ENCODE measurements around the gene DNAJC5.
"Not testable (repeated sequence)": the region's sequence is repeated elsewhere in the genome, so short reads cannot be mapped to it uniquely, and the experiment has no call there.

The DNAJC5 gene

GRCh38 chr20:63915471-63915870, 20.5 kb downstream of the DNAJC5 start:
- DNase-seq: no peak

DNA sequence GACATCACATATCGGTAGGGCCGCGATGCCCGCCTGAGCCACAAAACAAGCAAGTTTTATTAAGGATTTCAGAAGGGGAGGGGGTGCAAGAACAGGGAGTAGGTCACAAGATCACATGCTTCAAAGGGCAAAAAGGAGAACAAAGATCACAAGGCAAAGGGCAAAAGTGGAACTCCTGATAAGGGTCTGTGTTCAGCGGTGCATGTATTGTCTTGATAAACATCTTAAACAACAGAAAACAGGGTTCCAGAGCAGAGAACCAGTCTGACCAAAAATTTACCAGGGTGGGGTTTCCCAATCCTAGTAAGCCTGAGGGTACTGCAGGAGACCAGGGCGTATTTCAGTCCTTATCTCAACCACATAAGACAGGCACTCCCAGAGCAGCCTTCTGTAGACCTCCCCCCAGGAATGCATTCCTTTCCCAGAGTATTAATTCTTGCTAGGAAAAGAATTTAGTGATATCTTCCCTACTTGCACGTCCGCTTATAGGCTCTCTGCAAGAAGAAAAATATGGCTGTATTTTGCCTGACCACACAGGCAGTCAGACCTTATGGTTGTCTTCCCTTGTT, 21.5 kb downstream of the DNAJC5 start:
- not testable (repeated sequence) for DNase-seq

GRCh38 chr20:63917811-63918210, 22.9 kb downstream of the DNAJC5 start:
- no peak for DNase-seq

- DNase-seq: no peak
Observed at GRCh38 chr20:63919130-63919529, 24.2 kb downstream of the DNAJC5 start.

- no peak for DNase-seq
Observed at GRCh38 chr20:63920226-63920625, 25.3 kb downstream of the DNAJC5 start.

DNA sequence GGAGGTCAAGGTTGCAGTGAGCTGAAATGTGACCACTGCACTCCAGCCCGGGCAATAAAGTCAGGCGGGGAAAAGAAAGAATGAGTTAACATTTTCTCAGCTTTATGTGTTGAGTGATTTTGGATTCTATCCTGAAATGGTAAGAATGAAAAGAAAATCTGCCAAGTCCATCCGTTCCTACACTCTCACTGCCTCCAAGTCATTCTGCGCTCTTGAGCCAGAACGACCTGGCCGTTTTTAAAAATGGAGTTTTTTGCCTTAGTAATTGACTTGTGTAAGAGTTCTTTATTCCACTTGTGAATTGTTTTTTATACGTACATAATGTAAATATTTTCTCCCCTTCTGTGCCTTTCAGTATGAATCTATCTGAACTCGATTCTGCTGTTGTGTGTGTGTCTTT, 28.7 kb downstream of the DNAJC5 start:
- DNase-seq: no peak

DNA sequence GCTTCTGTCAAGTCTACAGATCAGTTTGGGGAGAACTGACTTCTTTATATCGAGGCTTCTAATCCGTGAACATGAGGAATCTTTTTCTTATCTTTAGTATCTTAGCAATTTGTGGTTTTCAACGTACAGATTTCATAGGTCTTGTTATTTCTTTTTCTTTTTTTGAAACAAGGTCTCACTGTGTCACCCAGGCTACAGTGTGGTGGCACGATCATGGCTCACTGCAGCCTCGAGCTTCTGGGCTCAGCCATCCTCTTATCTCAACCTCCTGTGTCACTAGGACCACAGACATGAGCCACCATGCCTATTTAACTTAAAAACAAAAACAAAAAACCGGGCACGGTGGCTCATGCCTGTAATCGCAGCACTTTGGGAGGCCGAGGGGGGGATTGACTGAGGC, 29.3 kb downstream of the DNAJC5 start:
- DNase-seq: no peak

GRCh38 chr20:63926298-63926697, 31.4 kb downstream of the DNAJC5 start:
- DNase-seq: no peak

DNA sequence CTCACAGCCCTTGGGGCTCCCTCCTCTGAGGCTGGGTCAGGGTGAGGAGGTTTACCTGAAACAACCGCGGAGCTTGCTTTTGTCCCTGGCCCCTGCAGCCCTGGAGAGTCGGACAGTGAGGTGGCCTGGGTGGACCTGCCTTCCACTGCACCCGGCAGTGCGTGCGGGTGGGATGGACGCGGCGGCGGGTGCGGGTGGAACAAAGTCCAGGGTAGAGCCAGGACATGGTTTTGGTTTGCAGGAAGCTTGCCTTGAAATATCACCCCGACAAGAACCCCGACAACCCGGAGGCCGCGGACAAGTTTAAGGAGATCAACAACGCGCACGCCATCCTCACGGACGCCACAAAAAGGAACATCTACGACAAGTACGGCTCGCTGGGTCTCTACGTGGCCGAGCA, 34.1 kb downstream of the DNAJC5 start:
- no peak for DNase-seq

- not testable (repeated sequence) for DNase-seq
Observed at GRCh38 chr20:63929473-63929883, 34.6 kb downstream of the DNAJC5 start.

GRCh38 chr20:63930971-63931553, 36.1 kb downstream of the DNAJC5 start:
- no peak for DNase-seq

- no peak for DNase-seq
Observed at GRCh38 chr20:63931735-63932134, 36.8 kb downstream of the DNAJC5 start.

- DNase-seq: no peak
Observed at GRCh38 chr20:63932606-63933160, 37.8 kb downstream of the DNAJC5 start.

DNA sequence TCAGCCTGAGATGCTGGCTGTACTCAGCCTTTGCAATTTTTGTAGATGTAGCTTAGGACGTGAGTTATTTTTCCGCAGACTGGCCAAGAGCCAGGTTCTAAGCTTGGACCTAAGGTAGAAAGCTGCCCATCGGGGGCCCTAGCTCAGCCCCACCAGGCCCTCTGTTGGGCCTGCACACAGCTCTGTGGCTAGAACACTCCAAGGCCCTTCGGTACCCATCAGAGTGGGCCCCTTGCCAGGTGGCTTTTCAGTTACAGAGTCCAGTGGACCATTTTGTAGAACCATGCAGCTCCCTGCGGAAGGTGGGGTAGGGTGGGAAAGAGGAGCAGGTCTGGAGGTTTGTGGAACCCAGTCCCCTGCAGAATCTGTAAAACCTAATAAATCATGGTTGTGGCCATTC, 38.7 kb downstream of the DNAJC5 start:
- DNase-seq: no peak

GRCh38 chr20:63934271-63935068, 39.5 kb downstream of the DNAJC5 start:
- DNase-seq: no peak

- DNase-seq: no peak
Observed at GRCh38 chr20:63935447-63935846, 40.5 kb downstream of the DNAJC5 start.

GRCh38 chr20:63937596-63937995, 42.7 kb downstream of the DNAJC5 start:
- no peak for DNase-seq

GRCh38 chr20:63939061-63939935, 44.4 kb downstream of the DNAJC5 start:
- no peak for DNase-seq

DNA sequence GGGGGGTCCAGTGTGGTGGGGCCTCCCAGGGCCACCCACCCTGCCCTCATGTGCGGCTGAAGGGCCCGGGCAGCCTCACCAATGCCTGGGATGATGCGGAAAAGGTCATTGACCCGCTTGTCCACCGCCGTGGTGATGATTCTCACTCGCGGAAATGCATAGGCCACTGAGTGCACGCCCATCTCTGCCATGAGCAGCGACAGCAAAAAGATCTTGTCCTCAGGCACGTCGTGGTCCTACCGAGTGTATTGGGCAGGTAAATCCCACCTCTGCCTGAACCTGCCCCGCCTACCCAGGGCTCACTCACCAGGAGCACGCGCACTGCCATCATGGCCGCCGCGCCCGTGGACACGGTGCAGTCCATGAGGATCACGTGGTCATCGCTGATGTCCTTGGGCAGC, 45.1 kb downstream of the DNAJC5 start:
- no peak for DNase-seq

- DNase-seq: no peak
Observed at GRCh38 chr20:63940472-63941266, 45.7 kb downstream of the DNAJC5 start.

DNA sequence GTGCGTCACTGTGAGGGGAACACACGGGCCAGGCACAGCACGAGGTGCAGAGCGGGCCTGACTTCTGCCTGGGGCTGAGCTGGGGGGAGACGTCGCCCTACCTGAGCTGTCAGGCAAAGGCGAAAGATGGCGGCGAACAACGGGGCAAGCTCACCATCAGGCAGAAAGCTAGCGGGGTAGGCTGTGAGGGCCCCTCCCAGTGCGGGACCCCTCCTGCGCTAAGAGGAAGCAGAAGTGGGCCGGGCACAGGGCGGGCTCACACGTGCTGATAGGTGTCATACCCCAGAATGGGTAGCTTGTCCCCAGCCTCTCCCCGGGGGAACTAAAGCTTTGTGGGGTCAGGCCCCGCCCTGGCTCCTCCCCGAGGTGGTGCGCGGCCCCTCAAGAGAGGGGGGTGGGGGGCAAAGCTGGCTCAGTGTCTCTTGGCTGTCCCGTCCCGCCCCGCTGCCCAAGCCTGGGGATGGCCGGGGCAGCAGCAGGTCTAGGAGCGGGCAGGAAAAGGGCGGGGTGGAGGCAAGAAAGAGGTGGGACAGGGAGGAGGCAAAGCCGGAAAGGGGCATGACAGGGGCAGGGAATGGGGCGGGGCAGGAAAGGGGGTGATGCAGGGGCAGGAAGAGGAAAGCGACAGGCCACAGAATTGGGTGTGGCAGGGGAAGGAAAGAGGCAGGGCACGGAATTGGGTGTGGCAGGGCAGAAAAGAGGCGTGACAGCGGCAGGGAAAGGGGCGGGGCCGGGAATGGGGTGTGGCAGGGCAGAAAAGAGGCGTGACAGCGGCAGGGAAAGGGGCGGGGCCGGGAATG, 46.6 kb downstream of the DNAJC5 start:
- DNase-seq: no peak

Data from NCI-H1436 treated with DMSO at 0.1 percent for 48 hours (cell line).